Iris pigment epithelial cell (primary cell): Measurements from ENCODE around the gene HDAC7.
A peak's percentile ranks its signal among the peaks of the same experiment; 100 is the strongest.
"Not testable (repeated sequence)": the region's sequence is repeated elsewhere in the genome, so short reads cannot be mapped to it uniquely, and the experiment has no call there.

Experiments
- DNase-seq: peaks from one replicate; pipeline ENCODE4 v3.0.0-alpha.2; 2011; ENCODE audit warnings: low read depth

Gene HDAC7

GRCh38 chr12:47812797-47813510, 6.7 kb downstream of the HDAC7 start:
- DNase-seq, result peak; percentile 92

DNA sequence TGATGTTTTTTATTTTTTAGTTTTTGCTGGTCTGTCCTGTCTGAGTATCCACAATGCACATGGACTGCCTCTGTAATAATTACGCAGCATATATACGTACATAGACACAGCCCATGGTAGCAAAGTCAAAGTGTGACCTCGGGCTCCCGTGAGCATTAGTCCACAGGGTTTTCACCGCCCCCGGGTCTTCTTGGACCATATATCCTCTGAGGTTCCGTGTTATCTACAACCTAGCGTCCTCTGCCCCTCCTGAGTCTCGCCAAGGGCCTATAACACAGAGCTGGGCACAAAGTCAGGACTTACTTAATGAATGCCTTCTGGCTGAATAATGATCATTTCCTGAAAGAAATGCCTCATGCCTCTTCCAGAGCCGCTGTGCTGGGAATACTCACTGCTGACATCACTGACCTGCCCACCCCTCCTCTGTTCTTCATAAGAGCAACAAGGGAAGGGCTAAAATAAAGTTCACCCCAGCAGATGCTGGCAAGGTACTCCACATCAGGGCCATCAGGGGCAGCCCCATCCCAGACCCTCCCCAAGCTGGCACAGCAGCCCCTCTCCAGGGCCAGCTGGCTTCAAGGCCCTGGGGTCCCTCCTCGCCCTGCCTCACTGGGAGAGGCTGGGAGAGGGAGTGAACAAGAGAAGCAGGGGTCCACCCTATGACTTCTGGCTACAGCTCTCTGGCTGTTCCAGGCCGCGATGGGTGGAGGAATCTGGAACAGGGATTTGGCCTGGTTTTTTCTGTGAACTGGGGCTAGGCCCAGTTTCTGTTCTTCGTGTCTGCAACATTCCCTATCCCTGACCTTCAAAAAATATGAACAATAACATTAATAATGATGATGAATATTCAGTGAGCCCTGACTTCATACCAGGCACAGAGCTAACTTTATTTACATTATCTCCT, 7.9 kb downstream of the HDAC7 start:
- DNase-seq, result peak; percentile 80

DNA sequence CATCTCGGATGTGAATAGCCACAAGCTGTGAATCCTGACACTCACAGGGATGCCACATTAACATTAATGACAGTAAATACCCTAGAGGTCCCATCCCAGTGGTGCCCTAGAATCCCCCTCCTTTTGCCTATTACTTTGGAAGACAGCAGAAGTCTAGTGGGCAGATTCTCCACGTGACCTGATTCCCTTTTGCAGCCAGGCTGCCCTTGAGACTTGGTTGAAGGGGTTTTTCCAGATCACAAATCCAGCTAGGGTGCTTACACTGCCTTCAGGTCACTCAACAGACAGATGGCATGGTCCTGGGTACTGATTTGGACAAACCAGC, 8.7 kb downstream of the HDAC7 start:
- DNase-seq, result no peak

DNA sequence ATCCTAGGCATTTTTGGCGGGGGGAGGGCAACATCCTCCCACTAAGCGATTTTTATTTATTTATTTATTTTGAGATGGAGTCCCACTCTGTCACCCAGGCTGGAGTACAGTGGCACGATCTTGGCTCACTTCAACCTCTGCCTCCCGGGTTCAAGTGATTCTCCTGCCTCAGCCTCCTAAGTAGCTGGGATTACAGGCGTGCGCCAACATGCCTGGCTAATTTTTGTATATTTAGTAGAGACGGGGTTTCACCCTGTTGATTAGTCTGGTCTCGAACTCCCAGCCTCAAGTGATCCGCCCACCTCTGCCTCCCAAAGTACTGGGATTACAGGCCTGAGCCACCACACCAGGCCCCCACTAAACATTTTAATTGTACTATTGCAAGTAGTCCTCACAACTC, 10.2 kb downstream of the HDAC7 start:
- not testable (repeated sequence) for DNase-seq

- DNase-seq, result peak; percentile 62
Measured at GRCh38 chr12:47808574-47809365, 10.9 kb downstream of the HDAC7 start.

DNA sequence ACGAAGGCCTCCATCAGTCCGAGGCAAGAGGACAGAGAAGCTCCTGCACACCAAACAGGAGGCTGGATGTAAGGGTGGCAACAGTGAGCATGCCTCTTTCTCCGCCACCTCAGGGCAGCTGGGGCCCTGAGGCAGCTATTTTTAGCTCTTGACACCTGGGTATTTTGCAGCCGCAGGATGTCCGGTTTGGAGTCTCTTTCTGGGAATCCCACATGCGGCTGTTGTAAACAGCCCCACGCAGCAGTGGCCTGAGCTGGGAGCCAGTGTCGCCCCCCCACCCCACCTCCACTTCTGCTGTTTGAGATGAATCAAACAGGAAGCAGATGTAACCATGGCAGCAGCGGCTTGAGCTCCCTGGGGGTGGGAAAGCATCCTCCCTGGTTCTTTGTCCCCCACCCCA, 11.7 kb downstream of the HDAC7 start:
- DNase-seq, result peak; percentile 76

DNA sequence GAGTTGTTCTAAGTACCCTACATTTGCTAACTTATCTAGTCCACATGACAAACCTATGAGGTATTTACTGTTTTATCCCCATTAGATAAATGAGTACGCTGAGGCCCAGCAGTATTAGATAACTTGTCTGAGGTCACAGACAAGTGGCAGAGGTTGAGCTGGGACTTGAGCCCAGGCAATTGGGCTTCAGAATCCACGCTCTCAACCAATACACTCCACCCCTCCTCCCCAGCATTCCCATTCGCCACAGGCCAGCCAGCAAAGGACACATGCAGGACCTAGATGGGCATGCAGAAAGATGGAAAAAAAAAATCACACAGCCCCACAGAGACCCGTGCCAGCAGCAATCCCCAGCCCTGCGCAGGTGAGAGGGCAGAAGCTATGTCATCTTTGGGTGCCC, 12.4 kb downstream of the HDAC7 start:
- DNase-seq, result no peak

DNA sequence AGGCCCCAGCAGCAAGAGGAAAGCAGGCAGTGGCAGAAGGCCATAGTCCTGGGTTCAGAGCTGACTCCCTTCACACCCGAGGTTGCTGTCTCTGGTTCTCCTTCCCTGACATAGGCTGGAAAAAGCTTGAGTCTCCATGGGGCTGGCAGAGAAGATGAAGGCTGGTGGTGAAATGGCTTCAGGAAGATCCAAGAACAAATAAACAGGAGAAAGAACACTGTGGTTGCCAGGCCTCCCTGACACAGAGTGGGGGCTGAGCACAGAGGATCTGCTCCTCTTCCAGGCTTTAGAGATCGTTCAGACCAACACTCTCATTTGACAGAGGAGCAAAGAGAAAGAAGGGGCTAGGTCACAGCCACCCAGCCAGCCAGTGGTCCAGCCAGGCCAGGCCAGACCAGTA, 14.3 kb downstream of the HDAC7 start:
- DNase-seq, result peak; percentile 51

- no peak for DNase-seq
Measured at GRCh38 chr12:47804171-47804570, 15.5 kb downstream of the HDAC7 start.

- DNase-seq, result no peak
Measured at GRCh38 chr12:47803191-47803875, 16.4 kb downstream of the HDAC7 start.

GRCh38 chr12:47802312-47802711, 17.4 kb downstream of the HDAC7 start:
- DNase-seq, result no peak

GRCh38 chr12:47801904-47802246, 17.8 kb downstream of the HDAC7 start:
- DNase-seq, result no peak

GRCh38 chr12:47801170-47801903, 18.4 kb downstream of the HDAC7 start:
- DNase-seq, result no peak

DNA sequence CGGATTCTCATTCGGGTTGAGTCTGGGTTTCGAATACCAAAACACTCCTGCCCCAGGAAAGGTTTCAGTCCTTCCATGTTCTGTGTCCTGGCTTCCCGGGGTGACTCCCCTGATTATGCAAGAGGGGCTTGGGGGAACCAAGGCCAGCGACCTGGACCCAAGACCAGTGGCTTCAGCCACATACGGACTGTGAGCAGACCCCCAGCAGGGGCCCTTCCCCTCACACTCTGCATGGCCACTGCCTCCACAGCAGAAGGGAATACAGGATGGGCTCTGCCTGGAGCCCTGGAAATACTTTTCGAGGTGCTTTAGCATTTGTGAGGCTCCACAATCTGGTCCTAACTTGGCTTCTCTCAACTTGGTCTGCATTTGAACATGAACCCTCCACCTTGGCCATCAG, 19.1 kb downstream of the HDAC7 start:
- DNase-seq, result no peak

GRCh38 chr12:47799357-47799955, 20.2 kb downstream of the HDAC7 start:
- DNase-seq, result no peak

DNA sequence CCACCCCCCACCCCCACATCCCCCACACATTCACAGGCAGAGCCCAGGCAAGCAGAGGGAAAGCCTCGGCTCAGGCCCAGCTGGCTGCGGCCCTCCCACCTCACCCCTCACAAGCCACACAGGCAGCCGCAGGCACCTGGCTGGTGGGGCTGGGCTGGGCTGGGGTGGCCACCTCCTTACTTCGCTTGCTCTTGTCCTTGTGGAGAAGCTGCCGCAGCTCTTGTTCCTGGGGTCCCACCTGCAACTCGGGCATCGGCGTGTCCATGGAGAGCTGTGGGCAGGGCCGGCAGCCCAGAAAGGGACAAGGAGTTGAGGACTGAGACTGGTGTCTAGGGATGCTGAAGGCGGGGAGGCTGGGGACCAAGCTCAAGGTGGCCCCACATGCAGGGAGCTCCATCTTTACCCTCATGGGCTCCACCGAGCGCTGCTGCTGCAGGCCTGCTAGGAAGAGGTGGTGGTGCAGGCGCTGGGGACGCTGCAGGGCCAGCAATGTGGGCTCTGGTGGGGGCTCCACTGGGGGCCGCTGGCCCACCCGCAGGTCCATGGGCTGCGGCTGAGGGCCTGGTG, 21.2 kb downstream of the HDAC7 start:
- DNase-seq, result no peak

DNA sequence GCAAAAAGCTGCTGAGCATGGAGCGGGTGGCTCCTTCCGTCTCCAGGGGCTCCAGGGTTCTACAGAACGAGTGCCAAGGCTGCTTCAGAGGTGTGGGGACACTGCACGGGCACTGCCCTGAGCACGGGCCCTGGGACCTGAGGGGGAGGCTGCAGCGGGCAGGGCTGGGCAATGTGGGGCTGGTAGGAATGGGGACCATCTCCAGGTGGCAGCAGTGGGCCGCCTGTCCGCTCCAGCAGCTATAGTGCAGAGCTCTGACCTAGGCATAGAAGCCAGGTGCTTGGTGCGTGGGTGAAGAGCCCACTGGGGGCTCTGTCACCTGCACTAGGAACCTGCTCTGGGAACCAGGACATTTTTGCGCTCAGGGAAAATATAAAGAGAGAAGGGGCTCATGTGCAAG, 22.3 kb downstream of the HDAC7 start:
- no peak for DNase-seq

DNA sequence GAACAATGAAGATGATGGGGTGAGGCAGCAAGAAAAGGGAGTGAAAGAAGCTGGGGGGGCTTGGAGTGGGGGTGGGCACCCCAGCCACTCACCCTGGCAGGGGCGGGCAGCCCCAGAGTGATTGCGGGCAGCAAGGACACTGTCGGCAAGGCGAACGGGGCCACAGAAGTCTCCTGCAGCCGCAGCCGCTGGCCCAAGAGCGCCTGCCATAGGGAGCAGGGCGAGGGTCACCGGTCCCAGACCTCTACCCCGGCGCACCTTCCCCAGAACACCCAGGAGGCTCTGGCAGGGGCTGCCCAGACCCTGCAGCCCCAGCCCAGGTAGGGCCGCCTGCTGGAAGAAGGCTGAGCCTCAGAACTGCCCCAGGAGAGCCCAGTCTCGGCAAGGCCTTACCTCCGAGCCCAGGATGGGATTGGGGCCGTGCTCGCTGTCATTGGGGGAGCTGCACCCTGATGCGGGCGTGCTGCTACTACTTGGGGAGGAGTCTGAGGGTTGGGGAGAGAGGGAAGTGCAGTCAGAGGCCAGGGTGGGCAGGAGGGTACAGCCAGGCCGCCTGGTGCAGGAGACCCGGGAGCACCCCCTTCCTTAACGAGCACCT, 23.8 kb downstream of the HDAC7 start:
- no peak for DNase-seq

DNA sequence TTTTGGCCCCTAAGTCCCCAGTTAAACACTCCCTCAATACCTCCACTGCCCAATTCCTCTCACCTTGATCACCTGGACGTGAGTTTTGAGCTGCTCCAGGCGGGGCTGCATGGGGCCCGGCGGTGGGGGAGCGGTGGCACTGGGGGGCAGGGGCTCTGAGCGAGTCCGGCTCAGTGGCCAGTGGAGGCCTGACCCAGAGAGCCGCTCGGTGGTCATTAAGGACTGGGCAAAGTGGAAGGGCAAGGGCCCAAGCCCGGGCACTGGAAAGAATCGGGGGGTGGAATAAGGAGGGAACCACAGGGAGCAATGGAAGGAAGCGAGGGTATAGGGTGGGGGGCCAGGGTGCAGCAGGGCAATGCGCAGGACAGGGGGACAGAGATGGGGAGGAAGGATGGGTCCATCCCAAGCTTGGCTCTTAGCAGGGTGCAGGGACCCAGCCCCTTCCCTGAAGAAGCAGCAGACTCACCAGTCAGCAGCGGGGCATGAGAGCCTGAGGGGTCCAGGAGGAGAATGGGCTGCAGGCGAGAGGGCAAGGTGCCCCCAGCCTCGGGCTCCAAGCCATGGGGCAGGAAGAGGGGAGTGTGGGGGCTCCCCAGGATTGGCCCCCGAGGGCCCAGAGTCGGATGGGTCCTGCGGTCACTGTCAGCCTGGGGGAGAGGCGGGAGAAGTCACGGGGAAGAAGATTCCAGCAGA, 24.4 kb downstream of the HDAC7 start:
- no peak for DNase-seq

DNA sequence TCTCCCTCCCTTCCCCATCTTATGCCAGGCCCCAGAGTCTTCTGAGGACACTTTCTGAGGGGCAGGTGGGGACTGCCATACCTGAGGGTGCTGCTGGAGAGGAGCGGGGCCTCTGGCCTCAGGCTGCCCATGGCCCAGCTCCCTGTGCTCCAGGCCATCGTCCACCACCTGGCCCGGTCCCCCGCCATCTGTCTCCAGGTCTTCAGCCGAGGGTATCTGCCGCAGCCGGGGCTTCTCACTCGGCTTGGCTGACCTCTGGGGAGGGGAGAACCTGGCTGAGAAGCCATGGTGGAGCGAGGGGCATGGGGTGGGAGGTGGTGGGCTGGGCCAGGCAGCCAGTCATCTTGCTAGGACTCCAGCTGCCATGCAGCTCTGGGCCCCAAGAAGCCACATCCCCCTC, 25.0 kb downstream of the HDAC7 start:
- DNase-seq, result no peak
